Osteocyte (in vitro differentiated cells): ENCODE measurements around the gene RFWD3. TPM values are rescaled to one million over a fixed set of nuclear protein-coding genes. Genes with fewer than 3 reads are reported as not detected.

ENCODE experiments used
- DNase-seq: peaks from one replicate; pipeline ENCODE4 v3.0.0; 2021; ENCODE audit warnings: mixed read lengths; ENCODE audit not compliant: unreplicated experiment; ENCODE audit errors: extremely low spot score
- H3K27ac Mint-ChIP-seq: one replicate; pipeline ENCODE4 v1.8.0; 2021; ENCODE audit warnings: mild to moderate bottlenecking, mixed read lengths; ENCODE audit not compliant: unreplicated experiment
- H3K27me3 Mint-ChIP-seq: one replicate; pipeline ENCODE4 v1.8.0; 2021; ENCODE audit warnings: mixed read lengths; ENCODE audit not compliant: unreplicated experiment
- H3K36me3 Mint-ChIP-seq: one replicate; pipeline ENCODE4 v1.8.0; 2021; ENCODE audit warnings: mixed read lengths; ENCODE audit not compliant: unreplicated experiment
- H3K4me1 Mint-ChIP-seq: one replicate; pipeline ENCODE4 v1.8.0; 2021; ENCODE audit warnings: mixed read lengths; ENCODE audit not compliant: unreplicated experiment
- H3K4me3 Mint-ChIP-seq: one replicate; pipeline ENCODE4 v1.8.0; 2021; ENCODE audit warnings: mild to moderate bottlenecking, moderate library complexity, mixed read lengths; ENCODE audit not compliant: unreplicated experiment
- H3K9me3 Mint-ChIP-seq: one replicate; pipeline ENCODE4 v1.8.0; 2021; ENCODE audit warnings: mixed read lengths; ENCODE audit not compliant: unreplicated experiment
- CTCF ChIP-seq: fragments of 200-600 bp; sonication (generic); IDR thresholded peaks from 2 replicates; pipeline ENCODE4 v1.5.0; 2021; ENCODE audit warnings: antibody characterized with exemption, mild to moderate bottlenecking, moderate library complexity
- total RNA-seq: library from RNA; stranded (reverse); gene quantifications from 2 replicates; pipeline ENCODE4 v1.2.1, GENCODE V29; 2021

The RFWD3 gene
- total RNA-seq, 1 donor from 2014 or later: 30.7 TPM

GRCh38 chr16:74575807-74576643, 90.7 kb downstream of the RFWD3 start:
- DNase-seq: no peak
- no peaks in the 10 kb centered on the region for H3K9me3 Mint-ChIP-seq
- no peak for TF ChIP-seq CTCF
- no peaks in the 10 kb centered on the region for H3K27me3 Mint-ChIP-seq
- no peak overlapping the region for H3K4me3 Mint-ChIP-seq
- no peaks in the 10 kb centered on the region for H3K36me3 Mint-ChIP-seq
- H3K27ac Mint-ChIP-seq: no peak overlapping the region
- H3K4me1 Mint-ChIP-seq: peaks cover 43% of the 10 kb centered on the region

GRCh38 chr16:74575175-74575806, 91.4 kb downstream of the RFWD3 start:
- no peaks in the 10 kb centered on the region for H3K36me3 Mint-ChIP-seq
- no peak for TF ChIP-seq CTCF
- H3K4me1 Mint-ChIP-seq: peaks cover 37% of the 10 kb centered on the region
- no peak for DNase-seq
- H3K4me3 Mint-ChIP-seq: no peak overlapping the region
- H3K27me3 Mint-ChIP-seq: no peaks in the 10 kb centered on the region
- no peaks in the 10 kb centered on the region for H3K9me3 Mint-ChIP-seq
- H3K27ac Mint-ChIP-seq: no peak overlapping the region

- Mint-ChIP-seq H3K4me3 (no peak overlapping the region), H3K27me3 (no peaks in the 10 kb centered on the region), H3K36me3 (no peaks in the 10 kb centered on the region), H3K9me3 (no peaks in the 10 kb centered on the region), H3K27ac (no peak overlapping the region), H3K4me1 (peaks cover 33% of the 10 kb centered on the region)
- DNase-seq: no peak
- TF ChIP-seq CTCF: no peak
Observed at GRCh38 chr16:74574146-74574545, 92.5 kb downstream of the RFWD3 start.

- Mint-ChIP-seq H3K27me3 (no peaks in the 10 kb centered on the region), H3K9me3 (no peaks in the 10 kb centered on the region), H3K36me3 (no peaks in the 10 kb centered on the region), H3K4me1 (peaks cover 32% of the 10 kb centered on the region), H3K4me3 (no peak overlapping the region), H3K27ac (no peak overlapping the region)
- no peak for DNase-seq
- TF ChIP-seq CTCF: no peak
Observed at GRCh38 chr16:74573622-74574021, 93.1 kb downstream of the RFWD3 start.

Other genes with a start within 250 kb of the RFWD3 start
- gene CLEC18B, start 245.4 kb downstream of the RFWD3 start, total RNA-seq: 0.24 TPM in 1 of 2 replicates, not detected in the other
- 241 and 255 TPM in 2 replicates for gene GLG1, start 59.8 kb downstream of the RFWD3 start, total RNA-seq
- gene MLKL, start 34.0 kb upstream of the RFWD3 start, total RNA-seq: 0.50 and 1.3 TPM in 2 replicates
- not detected in 2 replicates for gene FA2H, start 107.9 kb upstream of the RFWD3 start, total RNA-seq